Measurements from ENCODE around the gene KRTAP10-3. TPM values are rescaled to one million over a fixed set of nuclear protein-coding genes. Genes with fewer than 3 reads are reported as not detected.

Gene KRTAP10-3
- total and polyA plus RNA-seq, 2 experiments from 2014 or later, result not detected

DNA sequence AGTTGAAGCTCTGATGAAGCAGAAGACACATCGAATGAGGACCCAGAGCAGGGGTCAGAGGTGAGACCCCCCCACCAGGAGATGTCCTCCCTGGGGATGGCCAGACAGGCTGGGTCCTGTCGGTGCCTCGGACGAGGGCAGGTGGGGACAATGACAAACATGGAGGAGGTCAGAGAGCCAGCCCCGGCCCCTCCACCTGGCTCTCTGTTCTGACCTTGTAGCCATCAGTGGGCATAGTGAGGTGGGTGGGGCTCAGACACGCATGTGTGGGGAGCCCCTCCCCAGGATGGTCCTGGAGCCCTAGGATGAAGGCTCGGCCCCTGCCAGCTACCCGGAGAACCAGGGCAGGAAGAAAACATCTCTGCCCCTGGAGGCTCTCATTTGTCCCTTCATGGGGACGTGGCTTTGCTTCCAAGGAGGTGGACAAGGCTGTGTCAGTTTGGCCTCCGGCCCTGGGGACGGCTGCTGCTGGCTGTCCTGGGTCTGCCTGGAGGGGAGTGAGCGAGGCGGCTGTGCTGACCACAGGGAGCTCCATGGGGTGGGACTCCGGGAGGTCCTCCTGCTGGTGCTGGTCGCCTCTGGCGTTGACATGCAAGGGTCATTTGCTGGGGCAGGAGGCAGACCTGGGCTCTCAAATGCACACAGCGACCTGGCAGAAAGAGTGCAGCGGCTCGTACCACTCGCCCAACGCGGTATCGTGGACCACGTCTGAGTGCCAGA, 31.2 kb upstream of the KRTAP10-3 start (continued):
- TF ChIP-seq, protein P1, sequence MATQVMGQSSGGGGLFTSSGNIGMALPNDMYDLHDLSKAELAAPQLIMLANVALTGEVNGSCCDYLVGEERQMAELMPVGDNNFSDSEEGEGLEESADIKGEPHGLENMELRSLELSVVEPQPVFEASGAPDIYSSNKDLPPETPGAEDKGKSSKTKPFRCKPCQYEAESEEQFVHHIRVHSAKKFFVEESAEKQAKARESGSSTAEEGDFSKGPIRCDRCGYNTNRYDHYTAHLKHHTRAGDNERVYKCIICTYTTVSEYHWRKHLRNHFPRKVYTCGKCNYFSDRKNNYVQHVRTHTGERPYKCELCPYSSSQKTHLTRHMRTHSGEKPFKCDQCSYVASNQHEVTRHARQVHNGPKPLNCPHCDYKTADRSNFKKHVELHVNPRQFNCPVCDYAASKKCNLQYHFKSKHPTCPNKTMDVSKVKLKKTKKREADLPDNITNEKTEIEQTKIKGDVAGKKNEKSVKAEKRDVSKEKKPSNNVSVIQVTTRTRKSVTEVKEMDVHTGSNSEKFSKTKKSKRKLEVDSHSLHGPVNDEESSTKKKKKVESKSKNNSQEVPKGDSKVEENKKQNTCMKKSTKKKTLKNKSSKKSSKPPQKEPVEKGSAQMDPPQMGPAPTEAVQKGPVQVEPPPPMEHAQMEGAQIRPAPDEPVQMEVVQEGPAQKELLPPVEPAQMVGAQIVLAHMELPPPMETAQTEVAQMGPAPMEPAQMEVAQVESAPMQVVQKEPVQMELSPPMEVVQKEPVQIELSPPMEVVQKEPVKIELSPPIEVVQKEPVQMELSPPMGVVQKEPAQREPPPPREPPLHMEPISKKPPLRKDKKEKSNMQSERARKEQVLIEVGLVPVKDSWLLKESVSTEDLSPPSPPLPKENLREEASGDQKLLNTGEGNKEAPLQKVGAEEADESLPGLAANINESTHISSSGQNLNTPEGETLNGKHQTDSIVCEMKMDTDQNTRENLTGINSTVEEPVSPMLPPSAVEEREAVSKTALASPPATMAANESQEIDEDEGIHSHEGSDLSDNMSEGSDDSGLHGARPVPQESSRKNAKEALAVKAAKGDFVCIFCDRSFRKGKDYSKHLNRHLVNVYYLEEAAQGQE (IDR thresholded peaks at IDR 0.05; ENCODE audit: unreplicated experiment), result no peak
- TF ChIP-seq CREB1 (CRISPR knock-in tag; IDR thresholded peaks at IDR 0.05; ENCODE audit: low read depth), result no peak

DNA sequence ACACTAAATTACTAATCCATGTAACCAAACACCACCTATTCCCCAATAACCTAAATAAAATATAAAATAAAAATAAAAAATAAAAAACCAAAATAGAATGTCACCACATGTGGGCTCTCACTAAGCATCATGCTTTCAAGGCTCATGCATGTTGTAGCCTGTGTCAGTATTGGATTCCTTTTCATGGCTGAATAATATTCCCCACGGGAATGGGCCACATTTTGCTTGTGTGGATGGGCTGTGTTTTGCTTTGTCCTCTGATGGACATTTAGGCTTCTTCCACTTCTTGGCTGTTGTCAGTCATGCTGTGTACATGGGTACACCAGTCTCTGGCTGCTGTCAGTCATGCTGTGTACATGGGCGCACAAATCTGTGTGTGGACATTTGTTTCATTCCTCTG, 30.5 kb upstream of the KRTAP10-3 start:
- peaks cover 9% of the 10 kb centered on the region for H3K4me1 Mint-ChIP-seq
- no peak for DNase-seq (ENCODE audit: low spot score)
- H3K79me2 ChIP-seq (replicated peaks; ENCODE audit: insufficient read depth), result no peaks in the 10 kb centered on the region
- H3K4me2 ChIP-seq, result no peak overlapping the region
- H2AFZ ChIP-seq, result no peak overlapping the region
- no peaks in the 10 kb centered on the region; the same call in 2 of the 3 replicates for H3K36me3 Mint-ChIP-seq (ENCODE audit: low read depth)
- H3K27me3 ChIP-seq (ENCODE audit: insufficient read depth), result no peaks in the 10 kb centered on the region
- H3K9me3 Mint-ChIP-seq, result no peaks in the 10 kb centered on the region; the same call in 2 of the 3 replicates
- H3K4me1 ChIP-seq (ENCODE audit: insufficient read depth), result peaks cover 13% of the 10 kb centered on the region
- H3K9me2 ChIP-seq (ENCODE audit: insufficient read depth), result no peaks in the 10 kb centered on the region
- peaks cover 7% of the 10 kb centered on the region for H3K27me3 Mint-ChIP-seq (ENCODE audit: insufficient read depth, low read depth, poor library complexity)
- no peaks in the 10 kb centered on the region for H3K36me3 ChIP-seq (ENCODE audit: insufficient read depth)
- 0 out of 2 replicates have a peak, but pooled peaks cover 4% of the 10 kb centered on the region for H3F3A ChIP-seq (replicated peaks; ENCODE audit: low read depth)
- H3K4me3 Mint-ChIP-seq, result no peak overlapping the region
- ATAC-seq, result no peak
- H3K27ac Mint-ChIP-seq, result no peak overlapping the region
- no peak overlapping the region for H3K4me3 ChIP-seq
- TF ChIP-seq, protein P2, sequence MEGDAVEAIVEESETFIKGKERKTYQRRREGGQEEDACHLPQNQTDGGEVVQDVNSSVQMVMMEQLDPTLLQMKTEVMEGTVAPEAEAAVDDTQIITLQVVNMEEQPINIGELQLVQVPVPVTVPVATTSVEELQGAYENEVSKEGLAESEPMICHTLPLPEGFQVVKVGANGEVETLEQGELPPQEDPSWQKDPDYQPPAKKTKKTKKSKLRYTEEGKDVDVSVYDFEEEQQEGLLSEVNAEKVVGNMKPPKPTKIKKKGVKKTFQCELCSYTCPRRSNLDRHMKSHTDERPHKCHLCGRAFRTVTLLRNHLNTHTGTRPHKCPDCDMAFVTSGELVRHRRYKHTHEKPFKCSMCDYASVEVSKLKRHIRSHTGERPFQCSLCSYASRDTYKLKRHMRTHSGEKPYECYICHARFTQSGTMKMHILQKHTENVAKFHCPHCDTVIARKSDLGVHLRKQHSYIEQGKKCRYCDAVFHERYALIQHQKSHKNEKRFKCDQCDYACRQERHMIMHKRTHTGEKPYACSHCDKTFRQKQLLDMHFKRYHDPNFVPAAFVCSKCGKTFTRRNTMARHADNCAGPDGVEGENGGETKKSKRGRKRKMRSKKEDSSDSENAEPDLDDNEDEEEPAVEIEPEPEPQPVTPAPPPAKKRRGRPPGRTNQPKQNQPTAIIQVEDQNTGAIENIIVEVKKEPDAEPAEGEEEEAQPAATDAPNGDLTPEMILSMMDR (conservative IDR thresholded peaks at IDR 0.05; ENCODE audit: low read depth in 2 of 2), result no peak
- TF ChIP-seq JUNB (IDR thresholded peaks at IDR 0.05; ENCODE audit: unreplicated experiment) (no peak), EZH2 (IDR thresholded peaks at IDR 0.05; ENCODE audit: low read depth, unreplicated experiment) (no peak), ZNF114 (CRISPR knock-in tag; IDR thresholded peaks at IDR 0.05) (no peak), CREB1 (CRISPR knock-in tag; IDR thresholded peaks at IDR 0.05; ENCODE audit: low read depth) (no peak), NANOG (IDR thresholded peaks at IDR 0.05; ENCODE audit: borderline replicate concordance) (no peak), EZH2phosphoT487 (IDR thresholded peaks at IDR 0.05; ENCODE audit: unreplicated experiment) (no peak), POLR2AphosphoS5 (IDR thresholded peaks at IDR 0.05; ENCODE audit: low read depth) (no peak)
- H3K27ac ChIP-seq (ENCODE audit: low read depth), result no peak overlapping the region
- H4K20me1 ChIP-seq (replicated peaks; ENCODE audit: insufficient read depth), result no peaks in the 10 kb centered on the region

All from GM23338 (cell line).